HG03159 (cell line): ENCODE data around the gene SMAD3.
"Not testable (repeated sequence)": the region's sequence is repeated elsewhere in the genome, so short reads cannot be mapped to it uniquely, and the experiment has no call there.

Experiments
- ATAC-seq: cut with Tn5 transposase; IDR thresholded peaks from one replicate; pipeline ENCODE4 v1.9.1; 2021; ENCODE audit warnings: mild to moderate bottlenecking, moderate library complexity; ENCODE audit not compliant: unreplicated experiment

Gene SMAD3

GRCh38 chr15:67107014-67107812 is 41.8 kb downstream of the SMAD3 start:
- ATAC-seq: no peak

DNA sequence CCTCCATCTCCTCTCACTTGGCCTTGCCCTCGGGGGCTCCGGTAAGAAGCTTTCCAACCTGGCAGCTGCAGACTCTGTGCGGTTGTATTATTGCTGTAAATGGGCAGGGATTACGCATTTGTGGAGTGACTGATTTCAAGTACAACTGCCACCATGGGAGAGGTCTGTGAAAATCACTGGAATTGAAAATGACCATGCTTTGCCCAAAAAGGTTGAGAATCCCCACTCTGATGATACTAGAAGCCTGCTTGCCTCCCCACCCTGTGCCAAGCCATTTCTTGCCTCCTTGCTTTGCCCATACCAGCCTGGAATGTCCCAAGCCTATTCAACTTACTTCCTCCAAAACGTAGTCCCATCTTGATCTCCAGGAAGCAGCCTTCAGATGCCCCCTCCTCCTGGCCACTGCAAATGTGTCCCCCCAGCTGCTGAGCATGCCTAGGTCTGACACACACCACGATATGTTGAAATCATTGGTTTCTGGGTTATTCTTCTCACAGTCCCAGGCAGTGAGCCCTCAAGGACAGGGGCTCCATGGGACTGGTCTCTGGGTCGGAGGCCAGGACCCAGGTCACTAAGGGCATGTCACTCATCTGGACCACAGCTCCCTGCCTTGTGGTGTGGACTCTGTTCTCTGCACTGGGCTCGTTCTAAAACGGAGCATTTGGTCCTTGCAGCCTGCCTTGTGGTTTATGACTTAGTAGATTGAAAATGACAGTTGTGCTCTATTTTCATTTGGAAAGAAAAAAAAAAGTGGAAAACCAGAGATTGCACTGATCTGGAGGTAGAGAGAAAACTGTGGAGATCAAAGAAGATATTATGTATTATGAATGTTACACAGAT is 42.9 kb downstream of the SMAD3 start:
- ATAC-seq: no peak

- ATAC-seq: peak; percentile 61
These were observed 44.0 kb downstream of the SMAD3 start for GRCh38 chr15:67109141-67110034.

DNA sequence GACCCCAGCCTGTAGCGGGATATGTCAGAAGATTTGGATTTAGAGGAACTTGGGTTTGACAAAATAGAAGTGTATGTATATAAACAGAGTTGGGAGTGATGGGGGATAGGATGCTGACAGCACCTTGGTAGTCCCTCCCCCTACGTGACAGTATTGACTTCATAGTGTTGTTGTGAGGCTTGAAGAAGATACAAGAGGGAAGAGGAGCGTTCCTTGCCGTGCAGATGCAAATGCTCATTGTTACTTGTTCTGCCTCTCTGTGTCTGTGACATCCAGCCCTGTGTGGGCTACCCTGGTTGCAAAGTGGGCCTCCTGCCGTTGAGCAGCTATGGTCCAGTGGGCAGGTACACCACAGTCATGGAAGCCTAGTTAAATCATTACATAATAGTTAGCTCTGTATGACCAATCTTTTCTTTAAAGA is 45.0 kb downstream of the SMAD3 start:
- ATAC-seq: no peak

DNA sequence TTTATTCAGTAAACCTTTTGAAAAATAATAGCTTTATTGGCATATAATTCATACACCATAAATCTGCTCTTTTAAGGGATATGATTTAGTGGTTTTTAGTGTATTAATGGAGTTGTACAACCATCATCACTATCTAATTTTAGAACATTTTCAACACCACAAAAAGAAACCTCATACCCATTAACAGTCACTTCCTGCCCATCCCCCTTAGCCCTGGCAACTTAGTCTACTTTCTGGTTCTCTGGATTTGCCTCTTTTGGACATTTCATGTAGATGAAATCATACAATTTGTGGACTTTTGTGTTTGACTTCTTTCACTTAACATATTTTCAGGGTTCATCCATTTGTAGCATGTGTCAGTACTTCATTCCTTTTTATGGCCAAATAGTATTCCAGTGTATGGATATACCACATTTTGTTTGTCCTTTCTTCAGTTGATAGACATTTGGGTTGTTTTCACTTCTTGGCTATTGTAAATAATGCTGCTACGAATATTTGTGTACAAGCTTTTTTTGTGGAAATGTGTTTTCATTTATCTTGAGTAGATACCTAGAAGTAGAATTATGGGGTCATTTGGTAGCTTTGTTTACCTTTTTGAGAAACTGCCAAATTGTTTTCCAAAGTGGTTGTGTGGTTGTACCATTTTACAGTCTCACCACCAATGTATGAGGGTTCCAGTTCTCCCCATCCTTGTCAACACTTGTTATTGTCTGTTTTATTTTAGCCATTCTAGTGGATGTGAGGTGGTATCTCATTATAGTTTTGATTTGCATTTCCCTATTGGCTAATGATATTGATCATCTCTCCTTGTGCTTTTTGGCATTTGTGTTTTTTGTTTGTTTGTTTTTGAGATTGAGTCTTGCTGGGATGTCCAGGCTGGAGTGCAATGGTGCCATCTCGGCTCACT is 45.8 kb downstream of the SMAD3 start:
- no peak for ATAC-seq

- no peak for ATAC-seq
These were observed 48.6 kb downstream of the SMAD3 start for GRCh38 chr15:67114046-67114445.

DNA sequence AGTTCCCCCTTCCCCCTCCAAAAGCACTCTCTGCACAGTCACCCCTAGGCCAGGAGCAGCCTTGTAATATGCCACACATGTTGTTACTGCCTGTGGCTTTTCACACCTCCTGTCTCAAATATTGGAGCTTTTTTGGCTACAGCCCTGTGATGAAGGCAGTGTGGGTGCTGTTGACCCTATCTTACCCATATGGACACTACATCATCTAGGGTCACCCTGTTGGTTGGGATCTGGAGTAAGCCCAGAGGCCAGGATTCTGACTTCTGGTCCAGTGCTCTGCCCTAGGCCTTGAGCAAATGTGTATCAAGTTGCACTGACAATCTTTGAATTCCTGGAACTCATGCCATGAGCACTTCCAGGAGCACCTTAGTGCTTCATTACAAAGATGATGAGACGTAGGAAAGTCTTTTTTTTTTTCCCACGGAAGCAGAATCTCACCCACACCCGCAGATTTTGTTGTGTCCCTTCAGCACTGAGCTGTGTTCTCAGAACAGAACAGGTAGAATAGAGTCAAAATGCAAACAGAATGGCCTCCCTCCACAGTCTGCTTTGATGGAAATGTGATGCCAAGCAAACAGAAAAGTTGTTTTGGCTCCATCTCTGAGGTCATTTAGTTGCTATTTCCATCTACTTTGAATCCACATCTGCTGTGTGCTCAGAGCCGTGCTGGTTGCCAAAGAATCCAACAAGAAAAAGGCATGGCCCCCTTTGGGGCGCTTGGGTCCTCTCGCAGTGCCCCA is 49.6 kb downstream of the SMAD3 start:
- ATAC-seq: no peak

DNA sequence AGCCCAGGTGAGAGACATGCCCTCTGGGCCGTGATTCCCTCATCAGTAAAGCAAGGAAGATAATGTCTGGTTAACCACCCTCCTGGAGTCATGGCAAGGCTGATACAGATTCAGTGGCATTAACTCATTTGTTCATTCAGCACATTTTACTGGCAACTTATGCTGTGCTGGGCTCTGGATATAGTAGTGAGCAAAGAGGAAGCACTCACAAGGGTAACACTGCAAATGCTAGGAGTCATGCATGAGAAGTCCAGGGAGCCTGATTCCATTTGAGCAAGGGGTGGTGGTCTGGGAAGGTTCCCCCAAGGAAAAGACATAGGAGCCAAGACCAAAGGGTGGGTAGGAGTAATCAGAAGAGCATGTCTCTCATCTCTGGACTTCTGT is 50.2 kb downstream of the SMAD3 start:
- ATAC-seq: no peak

DNA sequence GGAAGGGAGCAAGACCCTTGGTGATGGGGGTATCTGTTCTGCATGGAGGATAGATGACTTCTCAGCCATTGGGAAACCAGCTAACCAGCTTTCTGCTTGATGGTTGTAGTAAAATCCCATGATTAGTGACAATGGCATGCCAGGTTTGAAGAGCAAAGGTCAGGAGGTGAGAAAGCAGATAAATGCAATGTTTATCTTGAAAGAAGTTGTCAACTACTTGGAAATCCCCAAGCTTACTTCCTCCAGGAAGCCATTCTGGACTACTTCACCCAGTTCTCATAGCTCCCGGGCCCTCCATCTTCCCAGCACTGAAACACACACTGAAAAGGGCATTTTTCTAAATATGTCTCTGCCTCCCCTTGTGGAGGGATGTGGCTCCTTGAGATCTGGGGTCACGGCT is 51.3 kb downstream of the SMAD3 start:
- no peak for ATAC-seq

DNA sequence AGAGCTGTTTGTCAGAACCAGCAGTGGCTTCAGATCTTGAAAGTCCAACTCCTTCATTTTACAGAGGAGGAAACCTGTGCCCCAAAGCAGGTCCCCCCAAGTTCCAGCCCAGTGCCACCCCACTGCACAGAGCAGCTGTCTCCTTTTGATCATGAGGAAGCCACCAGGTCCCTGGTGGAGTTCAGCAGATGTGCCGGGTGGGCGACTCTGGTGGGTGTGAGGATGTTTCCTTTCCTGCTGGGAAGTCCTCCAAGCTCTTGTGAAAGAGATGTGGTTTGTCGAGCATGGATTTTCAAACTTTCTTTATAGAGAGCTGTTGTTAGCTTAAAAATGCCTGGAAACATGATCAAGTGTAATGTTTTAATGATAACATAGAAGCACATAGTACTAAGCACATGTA is 52.0 kb downstream of the SMAD3 start:
- no peak for ATAC-seq

GRCh38 chr15:67118808-67119207 is 53.4 kb downstream of the SMAD3 start:
- no peak for ATAC-seq

DNA sequence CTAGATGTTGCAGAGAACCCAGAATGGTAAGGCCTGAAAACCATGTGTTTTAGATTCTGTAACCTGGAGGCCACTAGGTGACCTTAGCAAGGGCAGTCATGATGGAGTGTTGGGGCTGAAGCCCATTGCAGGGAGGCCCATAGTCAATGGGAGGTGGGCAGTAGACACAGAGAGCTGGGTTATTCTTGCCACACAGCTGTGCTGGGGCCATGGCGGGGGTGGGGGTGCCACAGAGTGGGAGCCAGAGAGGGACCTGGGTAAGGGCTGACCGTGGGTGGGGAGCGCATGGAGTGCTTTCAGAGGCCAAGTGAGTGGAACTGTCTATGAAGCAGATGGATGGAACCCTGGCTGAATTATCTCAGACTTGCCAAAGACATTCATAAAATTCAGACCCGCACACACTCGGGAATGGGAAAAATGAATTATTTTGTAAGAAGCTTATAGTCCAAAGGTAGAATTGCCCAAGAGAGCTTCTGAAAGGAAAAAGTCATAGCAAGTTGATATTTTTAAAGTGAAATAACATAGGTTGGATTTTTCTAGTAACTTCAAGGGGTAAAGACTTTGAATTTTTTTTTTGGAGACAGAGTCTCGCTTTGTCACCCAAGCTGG is 53.9 kb downstream of the SMAD3 start:
- ATAC-seq: no peak

DNA sequence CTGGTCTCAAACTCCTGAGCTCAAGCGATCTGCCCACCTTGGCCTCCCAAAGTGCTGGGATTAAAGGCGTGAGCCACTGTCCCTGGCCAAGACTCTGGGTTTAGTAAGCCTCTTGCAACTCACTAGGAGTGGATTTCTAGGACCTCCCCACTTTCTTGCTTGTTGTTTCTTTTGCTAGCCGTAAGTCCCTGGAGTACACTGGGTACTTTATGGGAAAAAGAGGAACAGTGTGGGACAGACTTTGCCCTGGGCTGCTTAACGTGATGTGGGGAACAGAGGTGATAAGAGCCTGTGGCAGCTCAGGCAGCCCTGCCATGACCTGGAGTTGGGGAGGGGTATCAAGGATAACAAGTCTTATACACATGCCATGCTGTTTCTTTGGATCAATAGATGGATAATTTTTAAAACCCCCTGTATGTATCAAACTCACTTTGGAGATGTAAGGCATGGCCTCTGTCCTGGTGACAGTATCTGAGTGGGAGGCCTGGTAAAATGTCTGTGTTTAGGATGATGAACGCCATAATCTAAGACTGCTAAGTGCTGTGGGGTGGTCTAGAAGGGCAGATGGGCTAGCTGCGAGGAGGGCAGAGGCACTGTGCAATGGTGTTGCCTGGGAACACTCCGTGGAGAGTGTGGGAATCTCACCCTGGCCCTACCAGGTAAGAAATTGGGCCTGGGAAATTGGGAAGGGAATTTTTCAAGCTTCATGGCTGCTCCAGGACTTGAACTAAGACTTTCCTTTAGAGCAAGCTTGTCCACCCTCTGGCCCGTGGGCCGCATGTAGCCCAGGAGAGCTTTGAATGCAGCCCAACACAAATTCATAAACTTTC is 54.8 kb downstream of the SMAD3 start:
- no peak for ATAC-seq

- peak; percentile 69 for ATAC-seq
These were observed 55.6 kb downstream of the SMAD3 start for GRCh38 chr15:67120839-67121643.

DNA sequence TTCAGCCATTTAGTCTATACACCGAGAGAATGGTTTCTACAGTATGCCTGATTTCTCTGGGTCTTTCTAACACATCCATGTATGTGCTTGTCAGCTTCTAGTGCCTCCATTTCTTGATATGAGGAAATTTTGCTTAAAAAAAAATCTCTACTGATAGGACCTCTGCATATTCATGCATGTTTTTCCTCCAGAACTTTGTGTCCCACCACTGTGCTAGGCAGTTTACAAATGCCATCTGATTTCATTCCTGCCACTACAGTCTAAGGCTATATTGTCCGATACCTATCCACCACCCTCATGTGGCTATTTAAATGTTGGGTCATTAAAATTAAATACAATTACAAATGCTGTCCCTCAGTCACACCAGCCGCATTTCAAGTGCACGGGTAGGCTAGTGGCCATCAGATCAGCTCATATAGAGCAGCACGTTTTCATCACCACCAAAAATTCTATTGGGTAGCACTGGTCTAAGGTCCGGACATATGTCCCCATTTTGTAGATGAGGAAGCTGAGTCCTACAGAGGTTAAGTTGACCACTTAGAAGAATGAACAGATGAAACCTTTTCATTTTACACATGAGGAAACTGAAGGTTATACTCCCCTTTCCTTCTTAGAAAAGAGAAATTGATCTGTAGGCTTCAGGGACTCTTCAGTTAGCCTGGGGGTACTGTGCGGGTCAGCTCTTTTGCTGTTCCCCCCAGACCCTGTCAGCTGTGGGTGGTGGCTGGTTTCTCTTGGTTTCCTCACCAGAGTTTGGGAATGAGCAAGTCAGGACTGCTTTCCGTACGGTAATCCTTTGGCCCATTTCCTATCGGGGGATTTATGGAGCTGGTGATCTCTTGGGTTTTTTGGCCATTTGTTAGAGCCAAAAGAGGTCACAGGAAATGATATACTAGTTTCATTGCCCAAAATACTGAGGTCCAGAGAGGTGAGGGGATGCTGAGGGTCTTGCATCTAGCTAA is 56.5 kb downstream of the SMAD3 start:
- ATAC-seq: no peak

DNA sequence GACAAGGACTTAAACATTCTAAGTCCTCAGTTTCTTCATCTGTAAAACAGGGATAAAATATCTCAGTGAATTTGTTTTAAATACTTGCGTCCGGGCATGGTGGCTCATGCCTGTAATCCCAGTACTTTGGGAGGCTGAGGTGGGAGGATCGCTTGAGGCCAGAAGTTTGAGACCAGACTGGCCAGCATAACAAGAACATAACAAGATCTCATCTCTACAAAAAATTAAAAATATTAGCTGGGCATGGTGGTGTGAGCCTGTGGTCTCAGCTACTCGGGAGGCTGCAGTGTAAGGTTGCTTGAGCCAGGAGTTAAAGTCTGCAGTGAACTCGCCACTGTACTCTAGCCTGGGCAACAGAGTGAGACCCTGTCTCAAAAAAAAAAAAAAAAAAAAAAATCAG is 57.4 kb downstream of the SMAD3 start:
- not testable (repeated sequence) for ATAC-seq
